HG02943 (cell line): ENCODE data around the gene COL5A2.

Source experiments
- ATAC-seq: cut with Tn5 transposase; IDR thresholded peaks from one replicate; pipeline ENCODE4 v1.9.1; 2021; ENCODE audit warnings: mild to moderate bottlenecking, low read depth, moderate library complexity; ENCODE audit not compliant: unreplicated experiment

Gene COL5A2

GRCh38 chr2:189179570-189179950, at the start of gene COL5A2:
Gene COL5A2 (minus strand): TSS chr2:189179761. CDS start chr2:189179604, 157 bp downstream.
- ATAC-seq, result no peak

- ATAC-seq, result no peak
These were observed 46.5 kb upstream of the COL5A2 start for GRCh38 chr2:189226017-189226416.

- ATAC-seq, result no peak
These were observed 45.5 kb upstream of the COL5A2 start for GRCh38 chr2:189225032-189225431.

- no peak for ATAC-seq
These were observed 43.0 kb upstream of the COL5A2 start for GRCh38 chr2:189222468-189223105.

- ATAC-seq, result no peak
These were observed 42.4 kb upstream of the COL5A2 start for GRCh38 chr2:189221811-189222467.

- no peak for ATAC-seq
These were observed 38.7 kb upstream of the COL5A2 start for GRCh38 chr2:189218236-189218635.

- ATAC-seq, result no peak
These were observed 38.0 kb upstream of the COL5A2 start for GRCh38 chr2:189217541-189217940.

- no peak for ATAC-seq
These were observed 37.5 kb upstream of the COL5A2 start for GRCh38 chr2:189217051-189217450.

- no peak for ATAC-seq
These were observed 34.9 kb upstream of the COL5A2 start for GRCh38 chr2:189214484-189214883.

- ATAC-seq, result no peak
These were observed 33.7 kb upstream of the COL5A2 start for GRCh38 chr2:189213250-189213649.

GRCh38 chr2:189210250-189211087, 30.9 kb upstream of the COL5A2 start:
- ATAC-seq, result no peak

GRCh38 chr2:189208254-189208653, 28.7 kb upstream of the COL5A2 start:
- ATAC-seq, result no peak

GRCh38 chr2:189204322-189204941, 24.9 kb upstream of the COL5A2 start:
- ATAC-seq, result no peak

GRCh38 chr2:189203177-189203799, 23.7 kb upstream of the COL5A2 start:
- ATAC-seq, result no peak

GRCh38 chr2:189199797-189200196, 20.2 kb upstream of the COL5A2 start:
- no peak for ATAC-seq

GRCh38 chr2:189192766-189193165, 13.2 kb upstream of the COL5A2 start:
- ATAC-seq, result no peak

- no peak for ATAC-seq
These were observed 12.2 kb upstream of the COL5A2 start for GRCh38 chr2:189191766-189192165.

- ATAC-seq, result no peak
These were observed 11.1 kb upstream of the COL5A2 start for GRCh38 chr2:189190685-189191084.

GRCh38 chr2:189188115-189188805, 8.7 kb upstream of the COL5A2 start:
- ATAC-seq, result no peak

GRCh38 chr2:189183170-189183569, 3.6 kb upstream of the COL5A2 start:
- ATAC-seq, result no peak
